HCT116 (cell line): Measurements from ENCODE around the gene TBXAS1. TPM values are rescaled to one million over a fixed set of nuclear protein-coding genes. Genes with fewer than 3 reads are reported as not detected.

Experiments
- ATAC-seq: fragments of 200-7000 bp; cut with Tn5 transposase; 2 replicates; pipeline ENCODE4 v1.9.1; 2020; ENCODE audit warnings: mild to moderate bottlenecking, moderate library complexity
- BruUV-seq: library from RNA; stranded (reverse); fragments of 400-500 nt; replicated peaks from 2 replicates; lab custom pipeline; 2021; lab: Mats Ljungman, UMichigan
- CTCF ChIA-PET: fragments of 300-600 bp; sonication (Branson Sonifier 250); formaldehyde crosslinking; loops from one replicate; lab custom pipeline; 2021; ENCODE audit warnings: antibody characterized with exemption; lab: Charles Lee
- POLR2A ChIA-PET: fragments of 300-600, 350-600 bp; sonication (Branson Sonifier 250); formaldehyde crosslinking; loops from one replicate; lab custom pipeline; 2021; ENCODE audit warnings: antibody characterized with exemption; lab: Charles Lee
- RAD21 ChIA-PET, 2 experiments: fragments of 300-600 bp; sonication (Branson Sonifier 250); formaldehyde crosslinking; loops; one replicate each; lab custom pipeline; 2023; ENCODE audit warnings: low total read pairs in 2 of 2; ENCODE audit not compliant: uncharacterized antibody in 2 of 2, unreplicated experiment in 2 of 2, low non-redundant PET in 1 of 2; lab: Charles Lee
- DNase-seq: peaks from one replicate; pipeline ENCODE4 v3.0.0-alpha.2; 2010; ENCODE audit warnings: low read depth, low spot score
- H2AFZ ChIP-seq: fragments of 200-600 bp; shearing (Covaris generic), sonication (generic); 2 replicates; pipeline ENCODE4 v1.6.1; 2017; ENCODE audit warnings: low read depth, mixed run types, mixed read lengths, antibody characterized with exemption, low read length; ENCODE audit not compliant: poor library complexity, severe bottlenecking
- H3K27ac ChIP-seq: 2 replicates; pipeline ENCODE4 v1.5.1; 2012; ENCODE audit warnings: low read depth, low read length
- H3K27me3 ChIP-seq: fragments of 200-600 bp; sonication (generic); 2 replicates; pipeline ENCODE4 v1.6.1; 2016; ENCODE audit warnings: mixed run types, low read length, mixed read lengths; ENCODE audit not compliant: insufficient read depth
- H3K36me3 ChIP-seq, 2 experiments: fragments of 200-500 bp in 1 of 2; fragments of 200-600 bp in 1 of 2; sonication (Bioruptor generic) in 1 of 2; sonication (generic) in 1 of 2; 2 replicates each; pipeline versions ENCODE4 v1.5.1 to v1.6.1; 2014 to 2016; ENCODE audit warnings: low read length in 2 of 2, inconsistent platforms in 1 of 2, mixed read lengths in 1 of 2, mixed run types in 1 of 2; ENCODE audit not compliant: insufficient read depth in 2 of 2, control insufficient read depth in 1 of 2
- H3K4me1 ChIP-seq, 2 experiments: fragments of 200-600 bp in 1 of 2; sonication (generic) in 1 of 2; 2 replicates each; pipeline versions ENCODE4 v1.5.1 to v1.6.1; 2012 to 2017; ENCODE audit warnings: low read length in 2 of 2, inconsistent platforms in 1 of 2, mild to moderate bottlenecking in 1 of 2, mixed read lengths in 1 of 2, mixed run types in 1 of 2, moderate library complexity in 1 of 2; ENCODE audit not compliant: insufficient read depth in 2 of 2, control insufficient read depth in 1 of 2
- H3K4me2 ChIP-seq: fragments of 200-600 bp; sonication (generic); 2 replicates; pipeline ENCODE4 v1.6.1; 2017; ENCODE audit warnings: mixed run types, low read length, mixed read lengths
- H3K4me3 ChIP-seq, 2 experiments: fragments of 200-600 bp in 1 of 2; sonication (generic) in 1 of 2; replicated peaks in 1 of 2; 2 replicates each; pipeline ENCODE4 v1.5.1; 2011 to 2016; ENCODE audit warnings: low read length in 2 of 2, control low read depth in 1 of 2, low read depth in 1 of 2, mild to moderate bottlenecking in 1 of 2, mixed read lengths in 1 of 2, mixed run types in 1 of 2
- H3K79me2 ChIP-seq: fragments of 200-600 bp; sonication (generic); 2 replicates; pipeline ENCODE4 v1.6.1; 2017; ENCODE audit warnings: mild to moderate bottlenecking, mixed run types, low read length, moderate library complexity, mixed read lengths; ENCODE audit not compliant: insufficient read depth
- H3K9ac ChIP-seq: fragments of 200-600 bp; sonication (generic); 2 replicates; pipeline ENCODE4 v1.6.1; 2016; ENCODE audit warnings: low read length, mixed read lengths
- H3K9me2 ChIP-seq: fragments of 200-600 bp; sonication (generic), shearing (Covaris generic); 2 replicates; pipeline ENCODE4 v1.6.1; 2017; ENCODE audit warnings: mixed run types, mild to moderate bottlenecking, moderate library complexity; ENCODE audit not compliant: insufficient read depth
- H3K9me3 ChIP-seq, 2 experiments: fragments of 200-500 bp in 1 of 2; fragments of 200-600 bp in 1 of 2; sonication (Bioruptor generic) in 1 of 2; sonication (generic) in 1 of 2; 2 replicates each; pipeline ENCODE4 v1.6.1; 2014 to 2017; ENCODE audit warnings: low read length in 2 of 2, mixed read lengths in 2 of 2, inconsistent platforms in 1 of 2, low read depth in 1 of 2, mild to moderate bottlenecking in 1 of 2, mixed run types in 1 of 2, moderate library complexity in 1 of 2; ENCODE audit not compliant: control insufficient read depth in 1 of 2, insufficient read depth in 1 of 2
- H4K20me1 ChIP-seq: fragments of 200-600 bp; sonication (generic), shearing (Covaris generic); 2 replicates; pipeline ENCODE4 v1.6.1; 2017; ENCODE audit warnings: mixed run types, mild to moderate bottlenecking, moderate library complexity; ENCODE audit not compliant: insufficient read depth
- CBX3 ChIP-seq: IDR thresholded peaks from 2 replicates; pipeline ENCODE4 v1.6.1; 2012; ENCODE audit warnings: low read depth
- EGR1 ChIP-seq: IDR thresholded peaks from 2 replicates; pipeline ENCODE4 v1.6.1; 2012; ENCODE audit warnings: low read depth
- ELF1 ChIP-seq: IDR thresholded peaks from 2 replicates; pipeline ENCODE4 v1.6.1; 2012; ENCODE audit warnings: low read depth, borderline replicate concordance
- EZH2 ChIP-seq: fragments of 200-600 bp; sonication (generic); IDR thresholded peaks from 2 replicates; pipeline ENCODE4 v1.6.1; 2017; ENCODE audit warnings: antibody characterized with exemption, mixed run types
- EZH2phosphoT487 ChIP-seq: fragments of 200-600 bp; IDR thresholded peaks from 2 replicates; pipeline ENCODE4 v1.6.1; 2018; ENCODE audit warnings: antibody characterized with exemption, borderline replicate concordance
- FOSL1 ChIP-seq: IDR thresholded peaks from 2 replicates; pipeline ENCODE4 v1.6.1; 2012; ENCODE audit warnings: low read depth
- JUND ChIP-seq: IDR thresholded peaks from 2 replicates; pipeline ENCODE4 v1.6.1; 2012
- POLR2A ChIP-seq: IDR thresholded peaks from 2 replicates; pipeline ENCODE4 v1.7.0; 2011; ENCODE audit warnings: borderline replicate concordance; ENCODE audit not compliant: insufficient read depth, insufficient read length; ENCODE audit errors: extremely low read depth
- RAD21 ChIP-seq: IDR thresholded peaks from 2 replicates; pipeline ENCODE4 v1.6.1; 2012; ENCODE audit warnings: low read depth, mild to moderate bottlenecking
- SIN3A ChIP-seq: IDR thresholded peaks from 2 replicates; pipeline ENCODE4 v1.6.1; 2012; ENCODE audit warnings: low read depth
- SP1 ChIP-seq: IDR thresholded peaks from 2 replicates; pipeline ENCODE4 v1.6.1; 2012; ENCODE audit warnings: low read depth
- SRF ChIP-seq: IDR thresholded peaks from 2 replicates; pipeline ENCODE4 v1.6.1; 2012; ENCODE audit warnings: low read depth
- YY1 ChIP-seq: IDR thresholded peaks from 2 replicates; pipeline ENCODE4 v1.6.1; 2011; ENCODE audit warnings: low read length, low read depth, moderate library complexity, mild to moderate bottlenecking; ENCODE audit not compliant: insufficient replicate concordance; ENCODE audit errors: extremely low read depth
- ZFX ChIP-seq: fragments of 450-650 bp; IDR thresholded peaks from 2 replicates; pipeline ENCODE4 v1.6.1; 2017
- ZNF274 ChIP-seq: fragments of 200-500 bp; sonication (Bioruptor generic); IDR thresholded peaks from 2 replicates; pipeline ENCODE4 v1.6.1; 2014; ENCODE audit warnings: mild to moderate bottlenecking, low read depth, low read length, inconsistent platforms
- intact Hi-C: fragments of 100-400 bp; cut with micrococcal nuclease; formaldehyde crosslinking; loops from 2 replicates; pipeline ENCODE4 v1.10.0; 2022
- total RNA-seq: library from RNA; stranded (reverse); gene quantifications from one replicate; pipeline ENCODE4 v1.2.1, GENCODE V29; 2021; ENCODE audit not compliant: unreplicated experiment
- TF ChIP-seq, protein P1 (sequence below): IDR thresholded peaks from 2 replicates; pipeline ENCODE4 v1.6.1; 2011; ENCODE audit warnings: mild to moderate bottlenecking, low read length, moderate library complexity; ENCODE audit not compliant: insufficient replicate concordance; ENCODE audit errors: extremely low read depth
- TF ChIP-seq, protein P2 (sequence below): IDR thresholded peaks from 2 replicates; pipeline ENCODE4 v1.6.1; 2012
- TF ChIP-seq, protein P3 (sequence below), 3 experiments: fragments of 200-600 bp in 1 of 3; sonication (generic) in 1 of 3; IDR thresholded peaks in 2 of 3; conservative IDR thresholded peaks in 1 of 3; 2 replicates each; pipeline ENCODE4 v1.5.1; 2012 to 2017; ENCODE audit warnings: low read depth in 2 of 3, low read length in 2 of 3, antibody characterized with exemption in 1 of 3, borderline replicate concordance in 1 of 3, control low read depth in 1 of 3, mild to moderate bottlenecking in 1 of 3, mixed read lengths in 1 of 3, mixed run types in 1 of 3, moderate library complexity in 1 of 3; ENCODE audit not compliant: insufficient read depth in 1 of 3
- TF ChIP-seq, protein P4 (sequence below): IDR thresholded peaks from 2 replicates; pipeline ENCODE4 v1.6.1; 2012

TBXAS1 gene
- total RNA-seq, 1 experiment from 2014 or later, result 1.4 TPM

DNA sequence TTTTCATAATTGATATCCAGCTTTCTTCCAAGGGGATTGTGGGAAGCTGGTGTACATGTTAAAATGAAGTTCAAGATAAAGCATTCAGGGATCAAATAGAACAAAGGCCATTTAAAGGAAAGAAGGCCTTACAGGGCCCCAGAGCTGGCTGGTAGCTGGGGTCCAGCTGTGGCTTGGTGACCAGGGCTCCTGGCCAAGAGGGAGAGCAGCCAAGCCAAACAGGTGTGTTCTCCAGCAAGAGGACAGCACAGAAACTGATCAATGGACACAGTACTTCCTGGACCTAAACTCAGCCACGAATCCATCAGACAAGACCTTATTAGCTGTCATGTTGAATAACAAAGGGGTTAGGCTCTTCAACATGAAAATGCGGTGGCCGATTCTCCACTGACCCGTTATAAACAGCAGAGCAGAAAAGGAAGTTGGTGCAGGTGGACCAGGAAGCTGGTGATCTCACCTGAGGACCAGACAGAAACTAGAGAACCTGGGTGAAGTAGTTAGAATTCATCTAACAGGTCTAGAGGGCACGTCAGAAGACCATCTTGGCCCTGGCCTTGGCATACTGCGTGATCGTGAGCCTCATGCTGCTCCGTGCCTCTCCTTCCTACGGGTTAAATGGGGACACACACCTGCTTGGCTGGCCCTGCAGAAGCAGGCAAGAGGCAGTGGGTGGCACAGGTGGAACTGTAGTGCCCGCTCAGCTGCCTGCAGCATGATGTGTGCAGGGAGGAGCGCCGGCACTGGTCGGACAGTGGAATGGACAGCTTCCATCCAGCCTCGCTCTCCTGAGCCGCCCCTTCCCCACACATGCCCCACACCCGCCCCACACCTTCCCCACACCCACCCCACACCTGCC is 179.9 kb downstream of the TBXAS1 start:
- ATAC-seq (no peak), DNase-seq (no peak)
- ChIA-PET CTCF (no interaction called here), RAD21 (no interaction called here), POLR2A (no interaction called here)
- no peak overlapping the region for H3K9ac ChIP-seq
- H3K79me2 ChIP-seq, result no peaks in the 10 kb centered on the region
- H2AFZ ChIP-seq, result no peak overlapping the region
- H3K36me3 ChIP-seq, result no peaks in the 10 kb centered on the region
- no peaks in the 10 kb centered on the region for H4K20me1 ChIP-seq
- no peaks in the 10 kb centered on the region for H3K27me3 ChIP-seq
- H3K4me2 ChIP-seq, result no peak overlapping the region
- no peak for TF ChIP-seq RAD21
- no peak for TF ChIP-seq EZH2phosphoT487
- TF ChIP-seq, protein P1, sequence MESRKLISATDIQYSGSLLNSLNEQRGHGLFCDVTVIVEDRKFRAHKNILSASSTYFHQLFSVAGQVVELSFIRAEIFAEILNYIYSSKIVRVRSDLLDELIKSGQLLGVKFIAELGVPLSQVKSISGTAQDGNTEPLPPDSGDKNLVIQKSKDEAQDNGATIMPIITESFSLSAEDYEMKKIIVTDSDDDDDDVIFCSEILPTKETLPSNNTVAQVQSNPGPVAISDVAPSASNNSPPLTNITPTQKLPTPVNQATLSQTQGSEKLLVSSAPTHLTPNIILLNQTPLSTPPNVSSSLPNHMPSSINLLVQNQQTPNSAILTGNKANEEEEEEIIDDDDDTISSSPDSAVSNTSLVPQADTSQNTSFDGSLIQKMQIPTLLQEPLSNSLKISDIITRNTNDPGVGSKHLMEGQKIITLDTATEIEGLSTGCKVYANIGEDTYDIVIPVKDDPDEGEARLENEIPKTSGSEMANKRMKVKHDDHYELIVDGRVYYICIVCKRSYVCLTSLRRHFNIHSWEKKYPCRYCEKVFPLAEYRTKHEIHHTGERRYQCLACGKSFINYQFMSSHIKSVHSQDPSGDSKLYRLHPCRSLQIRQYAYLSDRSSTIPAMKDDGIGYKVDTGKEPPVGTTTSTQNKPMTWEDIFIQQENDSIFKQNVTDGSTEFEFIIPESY, result no peak
- TF ChIP-seq, protein P2, sequence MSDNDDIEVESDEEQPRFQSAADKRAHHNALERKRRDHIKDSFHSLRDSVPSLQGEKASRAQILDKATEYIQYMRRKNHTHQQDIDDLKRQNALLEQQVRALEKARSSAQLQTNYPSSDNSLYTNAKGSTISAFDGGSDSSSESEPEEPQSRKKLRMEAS, result no peak
- TF ChIP-seq, protein P3, sequence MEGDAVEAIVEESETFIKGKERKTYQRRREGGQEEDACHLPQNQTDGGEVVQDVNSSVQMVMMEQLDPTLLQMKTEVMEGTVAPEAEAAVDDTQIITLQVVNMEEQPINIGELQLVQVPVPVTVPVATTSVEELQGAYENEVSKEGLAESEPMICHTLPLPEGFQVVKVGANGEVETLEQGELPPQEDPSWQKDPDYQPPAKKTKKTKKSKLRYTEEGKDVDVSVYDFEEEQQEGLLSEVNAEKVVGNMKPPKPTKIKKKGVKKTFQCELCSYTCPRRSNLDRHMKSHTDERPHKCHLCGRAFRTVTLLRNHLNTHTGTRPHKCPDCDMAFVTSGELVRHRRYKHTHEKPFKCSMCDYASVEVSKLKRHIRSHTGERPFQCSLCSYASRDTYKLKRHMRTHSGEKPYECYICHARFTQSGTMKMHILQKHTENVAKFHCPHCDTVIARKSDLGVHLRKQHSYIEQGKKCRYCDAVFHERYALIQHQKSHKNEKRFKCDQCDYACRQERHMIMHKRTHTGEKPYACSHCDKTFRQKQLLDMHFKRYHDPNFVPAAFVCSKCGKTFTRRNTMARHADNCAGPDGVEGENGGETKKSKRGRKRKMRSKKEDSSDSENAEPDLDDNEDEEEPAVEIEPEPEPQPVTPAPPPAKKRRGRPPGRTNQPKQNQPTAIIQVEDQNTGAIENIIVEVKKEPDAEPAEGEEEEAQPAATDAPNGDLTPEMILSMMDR (IDR thresholded peaks at IDR 0.05 in 2 of 3, conservative IDR thresholded peaks at IDR 0.05 in 1 of 3; ENCODE audit: borderline replicate concordance in 1 of 3, insufficient read depth in 1 of 3, low read depth in 2 of 3, low read length in 2 of 3), result no peak
- TF ChIP-seq SP1, result no peak
- TF ChIP-seq SRF, result no peak
- TF ChIP-seq SIN3A, result no peak
- TF ChIP-seq FOSL1, result no peak
- no peak for TF ChIP-seq POLR2A
- TF ChIP-seq EGR1, result no peak
- TF ChIP-seq, protein P4, sequence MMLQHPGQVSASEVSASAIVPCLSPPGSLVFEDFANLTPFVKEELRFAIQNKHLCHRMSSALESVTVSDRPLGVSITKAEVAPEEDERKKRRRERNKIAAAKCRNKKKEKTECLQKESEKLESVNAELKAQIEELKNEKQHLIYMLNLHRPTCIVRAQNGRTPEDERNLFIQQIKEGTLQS, result no peak
- no peak for TF ChIP-seq JUND
- no peak for TF ChIP-seq YY1
- TF ChIP-seq ZFX, result no peak
- TF ChIP-seq ZNF274, result no peak
- no peak for TF ChIP-seq CBX3
- no peak for TF ChIP-seq ELF1
- TF ChIP-seq EZH2, result no peak
- no peaks in the 10 kb centered on the region for H3K9me2 ChIP-seq
- H3K4me1 ChIP-seq, result peaks cover 0 to 9% of the 10 kb centered on the region in 2 experiments; a peak in 2 of 4 replicates
- no peak overlapping the region for H3K4me3 ChIP-seq
- intact Hi-C loops, result no loop called here
- no peaks in the 10 kb centered on the region for H3K9me3 ChIP-seq
- H3K27ac ChIP-seq, result no peak overlapping the region
- no TSS peak for BruUV-seq
